GM19193 (cell line): Measurements from ENCODE around the gene GSG1.

ENCODE experiments used
- POLR2A ChIP-seq: IDR thresholded peaks from 4 replicates; pipeline ENCODE4 v1.6.1; 2011; ENCODE audit not compliant: insufficient read depth, insufficient read length; ENCODE audit errors: extremely low read depth

Gene GSG1

DNA sequence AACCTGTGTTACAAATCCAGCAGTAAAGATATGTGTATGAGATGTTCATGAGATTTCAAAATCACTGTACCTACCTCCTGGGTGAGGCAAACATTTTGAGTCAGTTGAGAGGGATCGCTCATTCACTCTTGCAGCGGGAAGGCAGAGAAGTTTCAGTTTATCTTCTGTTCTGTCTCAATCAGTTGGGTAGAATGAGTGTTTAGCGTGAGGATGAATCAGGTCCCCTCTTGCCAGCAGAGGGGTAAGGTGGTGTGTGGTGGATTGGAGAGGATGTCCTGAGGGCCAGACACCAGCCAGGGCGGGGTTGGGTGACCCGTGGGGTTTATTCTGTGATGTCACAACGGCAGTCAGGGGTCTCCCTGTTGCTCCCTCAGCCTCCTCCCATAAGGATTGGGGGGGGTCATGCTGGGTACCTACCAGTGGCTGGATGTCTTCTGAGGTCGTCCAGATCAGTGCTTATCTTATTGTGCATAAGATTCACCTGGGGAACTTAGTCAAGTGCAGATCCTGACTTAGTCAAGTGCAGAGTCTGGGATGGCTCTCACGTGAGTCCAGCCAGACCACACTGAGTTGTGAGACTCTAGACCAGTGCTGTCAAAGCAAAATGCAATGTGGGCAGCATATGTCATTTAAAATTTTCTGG lies at the start of gene GSG1:
GSG1 (minus strand) TSS at position 277 of the 643 bp plus-strand sequence; CDS start at position 122, 155 bp downstream.
- no peak for TF ChIP-seq POLR2A

DNA sequence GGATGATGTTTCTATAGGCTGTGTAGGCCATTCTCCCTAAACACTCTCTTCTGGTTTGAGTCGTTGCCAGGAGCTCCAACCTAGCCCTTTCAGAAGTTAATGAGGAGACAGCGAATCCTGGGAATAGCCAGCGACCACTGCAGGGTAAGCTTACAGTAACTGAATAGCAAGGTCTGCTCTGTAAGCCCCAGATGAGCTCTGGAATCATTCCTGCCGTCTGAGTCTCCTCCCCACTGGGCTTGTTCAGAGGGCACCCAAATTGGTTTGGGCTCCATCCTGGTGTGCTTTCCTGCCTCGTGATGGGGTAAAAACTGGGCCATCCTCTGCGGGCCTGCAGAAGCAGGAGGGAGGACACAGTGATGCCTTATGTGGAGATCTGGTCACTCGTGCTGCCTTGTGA lies 49.7 kb upstream of the GSG1 start:
- no peak for TF ChIP-seq POLR2A

DNA sequence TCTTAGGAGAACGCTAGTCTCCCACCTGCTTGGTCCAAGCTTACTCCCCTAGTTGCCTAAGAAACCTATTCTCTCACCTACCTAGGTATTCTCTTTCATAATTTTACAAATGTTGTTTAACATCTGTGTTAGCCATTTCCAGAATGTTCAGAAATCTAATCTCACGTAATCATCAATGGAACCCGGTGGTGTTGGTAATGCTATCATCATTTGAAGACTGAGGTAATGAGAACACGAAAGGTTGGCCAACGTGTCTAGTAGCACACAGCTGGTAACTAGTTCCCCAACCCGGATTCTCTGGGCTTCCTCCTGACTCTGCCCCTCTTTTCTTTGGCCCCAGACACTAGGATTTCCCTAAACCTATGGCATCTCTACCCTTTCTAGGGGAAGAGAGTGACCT lies 49.3 kb upstream of the GSG1 start:
- no peak for TF ChIP-seq POLR2A

DNA sequence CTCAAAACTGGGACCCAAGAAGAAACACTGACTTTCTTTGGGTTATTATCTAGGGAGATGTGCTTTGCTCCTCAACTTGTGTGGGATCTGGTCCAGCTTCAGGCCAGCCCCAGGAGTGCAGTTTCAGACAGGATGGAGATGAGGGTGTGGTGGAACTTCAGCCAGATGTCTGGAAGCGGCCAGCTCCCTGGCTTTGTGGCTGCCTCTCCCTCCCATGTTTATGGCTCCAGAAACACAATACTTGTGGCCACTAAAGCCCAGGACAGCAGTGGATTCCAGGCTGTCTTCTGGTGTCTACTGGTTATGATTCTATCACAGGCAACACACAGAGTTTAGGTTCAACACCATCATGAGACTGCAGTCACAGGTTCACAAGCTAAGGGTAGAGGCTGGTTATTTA lies 48.8 kb upstream of the GSG1 start:
- TF ChIP-seq POLR2A = no peak

DNA sequence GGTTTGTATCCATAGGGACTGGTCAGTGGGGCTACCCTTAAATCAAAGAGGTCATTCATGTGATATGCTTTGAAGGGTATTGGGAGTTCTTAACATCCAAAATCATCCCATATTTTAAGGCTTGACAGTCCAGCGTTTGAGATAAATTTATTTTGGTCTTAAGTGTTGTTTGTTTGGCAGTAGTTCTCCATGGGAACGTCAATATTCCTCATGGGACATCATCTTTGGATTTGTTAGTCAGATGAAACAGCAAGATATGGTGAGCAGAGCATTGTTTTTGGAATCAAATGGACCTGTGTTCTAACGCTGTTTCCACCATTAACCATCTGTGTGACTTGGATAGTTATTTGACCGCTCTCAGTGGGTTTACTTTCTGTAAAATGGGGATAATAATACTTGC lies 45.9 kb upstream of the GSG1 start:
- TF ChIP-seq POLR2A = no peak

DNA sequence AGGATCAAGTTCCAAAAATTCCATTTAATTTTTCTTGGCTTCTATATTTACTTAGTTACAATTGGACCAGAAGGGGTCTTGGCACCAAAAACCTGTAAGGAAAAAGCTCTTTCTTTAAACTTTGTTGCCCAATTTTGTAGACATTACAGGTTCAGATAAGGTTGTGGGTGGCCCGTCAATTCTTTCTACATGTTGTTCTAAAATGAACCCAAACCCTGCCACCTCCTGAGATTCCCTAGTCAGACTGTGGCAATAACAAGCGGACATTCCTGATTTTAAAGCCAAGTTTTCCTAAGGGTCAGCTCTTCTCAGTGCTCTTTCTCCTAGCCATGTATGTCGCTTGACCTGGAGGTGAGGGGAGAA lies 45.0 kb upstream of the GSG1 start:
- no peak for TF ChIP-seq POLR2A

DNA sequence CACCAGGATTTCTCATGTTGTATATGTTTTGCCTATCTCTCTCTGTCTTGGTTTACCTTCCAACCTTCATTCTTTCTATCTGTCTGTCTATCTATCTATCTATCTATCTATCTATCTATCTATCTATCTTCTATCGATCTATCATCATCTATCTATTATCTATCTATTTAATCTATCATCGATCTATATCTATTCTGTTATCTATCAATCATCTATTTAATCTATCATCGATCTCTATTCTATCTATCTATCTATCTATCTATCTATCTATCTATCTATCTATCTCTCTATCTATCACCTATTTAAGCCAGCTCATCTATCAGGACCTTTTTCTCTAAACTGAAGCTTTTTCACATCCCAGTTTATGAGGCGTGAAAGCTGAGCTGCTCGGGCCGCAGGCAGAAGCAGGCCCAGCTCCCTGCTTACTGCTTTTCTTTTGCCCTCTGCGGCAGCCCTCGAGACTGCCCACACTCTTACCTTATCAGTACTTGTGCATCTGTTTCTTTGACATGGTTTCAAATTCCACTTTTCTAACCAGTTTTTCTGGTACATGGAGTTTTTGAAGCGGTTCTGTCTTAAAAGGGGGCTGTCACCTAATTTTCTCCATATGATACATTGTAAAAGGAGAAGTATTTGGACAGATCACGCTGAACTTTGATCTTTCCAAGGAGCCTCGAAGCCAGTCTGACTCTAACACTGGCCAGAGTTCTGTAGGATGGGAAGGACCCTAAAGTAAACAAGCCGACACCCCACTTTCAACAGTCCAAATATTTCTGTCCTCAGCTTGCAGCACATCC lies 44.4 kb upstream of the GSG1 start:
- no peak for TF ChIP-seq POLR2A

DNA sequence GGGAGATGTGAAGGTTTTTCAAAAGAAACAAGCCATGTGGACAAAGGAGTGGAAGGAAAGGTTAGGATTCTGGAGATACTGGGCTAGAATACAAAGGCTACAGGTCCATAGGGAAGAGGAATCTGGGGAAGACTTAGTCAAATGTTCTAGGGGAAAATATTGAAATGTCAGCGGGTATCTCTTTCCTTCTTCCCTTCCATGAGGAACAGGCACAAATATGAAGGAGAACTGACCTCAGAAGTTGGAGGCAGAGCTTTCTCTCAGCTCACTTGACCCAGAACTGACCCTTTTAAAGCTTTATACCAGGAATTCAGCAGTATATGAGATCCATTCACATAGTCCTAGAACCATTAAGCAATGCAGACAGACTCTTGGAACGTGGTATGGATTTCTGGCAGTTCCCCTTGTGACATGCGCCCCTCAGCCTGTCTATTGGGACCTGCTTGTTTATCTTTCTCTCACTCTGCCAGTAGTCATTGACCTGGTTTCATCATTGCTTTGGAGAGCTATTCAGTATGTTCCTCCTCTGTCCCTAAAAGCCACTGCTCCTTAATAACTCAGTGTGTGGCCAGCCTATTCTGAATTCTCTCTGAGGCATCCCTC lies 43.0 kb upstream of the GSG1 start:
- no peak for TF ChIP-seq POLR2A

DNA sequence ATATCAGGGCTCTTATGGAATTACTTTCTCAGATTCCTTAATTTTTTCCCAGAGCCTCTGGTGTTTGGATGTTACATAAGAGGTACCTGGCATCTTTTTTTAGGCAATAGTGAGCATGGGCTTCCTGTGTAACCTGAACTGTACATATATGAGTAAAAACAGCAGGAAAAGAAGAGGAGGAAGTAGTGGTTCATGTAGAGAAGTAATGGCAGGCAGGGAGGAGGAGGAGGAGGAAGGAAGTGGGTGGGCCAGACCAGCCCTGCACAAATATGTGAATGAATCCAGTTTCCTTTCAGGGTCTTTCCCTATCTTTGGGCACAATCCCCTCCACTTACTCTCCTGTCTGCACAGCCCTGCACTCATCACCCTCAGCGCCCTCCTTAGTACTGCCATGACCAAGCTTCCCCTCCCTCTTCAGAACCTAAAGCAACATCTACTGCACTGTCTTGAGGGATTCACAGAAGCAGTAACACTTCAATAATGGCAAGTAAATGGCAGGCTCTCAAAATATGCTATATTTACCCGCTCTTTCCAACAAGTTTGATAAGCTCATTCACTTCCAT lies 40.9 kb upstream of the GSG1 start:
- no peak for TF ChIP-seq POLR2A

DNA sequence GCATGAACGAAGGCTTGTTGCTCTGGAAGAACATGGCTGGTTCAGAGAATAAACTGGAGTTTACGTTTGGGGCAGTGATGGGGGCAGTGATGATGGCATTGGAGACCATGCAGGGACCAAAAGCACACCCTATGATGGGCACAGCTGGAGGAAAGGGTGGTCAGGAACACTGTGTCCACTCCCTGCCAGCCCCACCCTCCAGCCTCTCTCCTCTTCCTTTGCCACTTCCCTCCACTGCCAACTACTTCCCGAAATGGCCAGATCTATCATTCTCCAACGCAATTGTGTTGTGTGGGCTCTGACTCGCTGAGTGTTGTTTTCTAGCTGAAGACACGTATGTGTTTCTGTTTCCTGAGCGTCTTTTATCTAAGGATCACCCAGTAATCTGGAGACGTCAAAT lies 39.3 kb upstream of the GSG1 start:
- TF ChIP-seq POLR2A = no peak

DNA sequence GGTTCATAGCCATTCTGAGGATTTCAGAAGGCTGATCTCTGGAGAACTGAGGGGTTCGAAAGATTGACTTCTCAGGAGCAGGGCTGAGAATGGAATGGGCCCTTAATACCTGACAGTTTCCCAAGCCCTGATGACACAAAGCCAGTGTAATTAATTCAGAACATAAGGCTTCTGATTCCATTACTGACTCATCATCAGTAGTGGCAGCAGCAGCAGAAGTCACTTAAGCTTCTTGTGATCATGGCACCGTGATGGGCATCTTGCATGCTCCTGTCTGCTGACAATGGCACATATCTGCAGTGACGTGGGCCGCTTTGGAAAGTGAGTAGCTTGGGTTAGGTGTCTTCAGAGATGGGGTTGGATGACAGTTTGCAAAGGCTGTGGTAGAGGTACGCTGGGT lies 38.2 kb upstream of the GSG1 start:
- TF ChIP-seq POLR2A = no peak

DNA sequence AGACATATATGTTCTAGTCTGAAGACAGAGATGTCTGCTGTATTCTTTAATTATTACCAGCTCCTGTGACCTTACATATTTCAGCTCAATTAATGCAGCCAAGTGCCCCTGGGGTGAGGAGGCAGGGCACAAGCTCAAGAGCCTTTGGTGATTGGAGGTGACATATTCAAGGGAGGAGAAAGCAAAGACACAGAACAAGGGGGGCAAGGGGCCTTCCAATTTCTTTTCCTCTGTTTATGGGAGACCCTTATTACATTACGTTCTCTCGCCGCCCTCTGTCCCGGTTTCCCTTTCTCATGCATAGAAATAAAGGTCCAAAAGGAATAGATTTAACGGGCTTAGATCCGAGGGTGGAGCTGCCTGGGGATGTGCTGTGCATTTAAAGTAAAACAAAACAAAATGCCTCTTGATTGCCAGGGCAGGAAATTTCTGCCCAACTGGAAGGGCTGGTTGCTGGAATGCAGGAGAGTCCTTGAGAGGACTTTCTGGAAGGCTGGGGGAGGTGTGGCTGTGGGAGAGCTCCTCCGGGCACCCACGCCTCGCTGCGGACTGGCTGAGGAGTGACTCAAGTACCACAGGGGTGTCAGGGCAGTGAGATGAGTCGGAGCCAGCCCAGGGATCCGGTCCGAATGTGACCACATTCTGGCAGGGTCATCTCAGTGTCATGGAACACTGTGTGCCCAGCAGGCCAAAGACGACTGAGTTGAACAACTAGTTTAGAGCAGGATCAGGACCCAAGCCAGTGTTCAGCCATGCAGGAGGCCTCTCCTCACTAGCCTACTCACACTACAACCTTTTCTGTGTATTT lies 32.1 kb upstream of the GSG1 start:
- no peak for TF ChIP-seq POLR2A

DNA sequence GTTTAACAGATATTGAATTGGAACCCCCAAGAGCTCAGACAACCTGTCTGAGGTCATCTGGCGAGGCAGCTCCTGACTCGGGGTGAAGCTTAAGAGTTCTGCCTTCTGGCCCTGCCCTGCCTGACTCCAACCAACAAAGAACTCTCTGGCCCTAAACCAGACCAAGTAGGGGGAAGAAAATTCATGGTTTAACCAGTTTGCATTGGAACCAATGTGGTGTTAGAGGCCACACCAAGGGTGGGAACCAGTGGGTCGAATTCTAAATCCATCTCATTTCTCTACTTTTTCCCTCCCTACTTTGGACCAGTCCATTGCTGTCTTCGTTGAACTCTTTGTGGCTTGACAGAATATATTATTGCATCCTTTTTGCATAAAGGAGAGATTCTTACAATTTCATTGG lies 30.4 kb upstream of the GSG1 start:
- TF ChIP-seq POLR2A = no peak

DNA sequence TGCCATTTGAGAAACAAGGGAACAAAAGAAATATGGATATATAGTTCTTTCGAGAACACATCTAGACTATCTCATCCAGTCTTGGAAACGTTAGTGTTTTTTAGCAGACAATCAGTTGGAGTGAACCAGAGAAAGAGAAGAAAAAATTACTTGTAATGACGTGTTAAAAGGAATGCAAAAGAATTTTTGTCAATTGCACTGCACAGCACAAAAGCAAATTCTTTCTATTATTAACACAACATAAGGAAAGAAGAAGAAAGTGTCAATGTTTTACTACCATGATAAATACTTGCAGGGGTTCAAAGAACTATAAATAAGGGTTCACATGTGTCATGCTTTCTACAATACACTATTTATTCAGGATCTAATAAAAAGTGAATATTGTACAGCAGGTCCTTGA lies 27.5 kb upstream of the GSG1 start:
- no peak for TF ChIP-seq POLR2A
